ENCODE results near the gene ANK2. TPM values are rescaled to one million over a fixed set of nuclear protein-coding genes. Genes with fewer than 3 reads are reported as not detected.
"Not testable (repeated sequence)": the region's sequence is repeated elsewhere in the genome, so short reads cannot be mapped to it uniquely, and the experiment has no call there.

The ANK2 gene
- total RNA-seq, 8 experiments from 2014 or later, result 46.7 to 361 (median 116) TPM

DNA sequence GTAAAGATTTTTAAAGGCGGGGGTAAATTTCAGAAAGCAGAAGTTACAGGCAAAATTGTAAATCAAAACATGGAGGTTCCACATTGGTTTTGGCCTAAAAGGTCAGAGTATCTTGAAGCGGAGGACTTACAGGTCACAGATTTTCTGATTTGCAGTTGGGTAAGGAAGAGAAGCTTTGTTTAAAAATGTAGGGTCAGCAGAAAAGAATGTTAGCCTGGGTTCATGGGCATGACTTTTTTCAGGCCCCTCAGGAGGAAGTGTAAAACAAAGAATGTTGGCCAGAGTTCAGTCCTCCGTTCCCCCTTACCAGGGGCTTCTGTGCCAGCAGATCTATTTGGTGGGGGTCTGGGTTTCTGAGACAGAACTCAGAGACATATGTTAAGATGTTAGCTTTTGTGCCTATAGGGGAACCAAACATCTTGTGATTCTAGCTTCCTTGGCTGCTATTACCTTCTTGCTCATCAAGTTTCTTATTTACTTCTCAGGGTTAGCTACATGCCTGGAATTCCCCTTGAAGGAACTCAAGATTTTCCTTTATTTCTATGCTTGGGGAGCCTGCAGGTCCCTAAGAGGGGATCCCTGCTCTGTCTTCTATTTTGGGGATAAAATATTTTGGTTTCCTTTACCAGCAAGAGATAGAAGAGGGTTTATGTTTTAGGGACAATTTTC lies 160.3 kb downstream of the ANK2 start:
- Histone ChIP-seq H3K4me3 (no peak overlapping the region), H3K4me1 (replicated peaks in 1 of 2) (no peaks in the 10 kb centered on the region), H3K27ac (no peak overlapping the region)
- ATAC-seq (replicated peaks in 6 of 8), result no peak
- in situ Hi-C loops (cut with MboI; ENCODE audit: low pct_unique_long_range_greater_than_20kb in 2 of 9, low sequenced_read_pairs in 9 of 9, unreplicated experiment in 9 of 9), result no loop called here
- WGBS, 10 experiments, result 71 to 100% (median 92%) methylated on average over 1 to 3 of the region's 3 CpGs; no CpG with 5 or more reads in 4 of the 10 experiments

- WGBS, 10 experiments, result 40 to 100% (median 67%) methylated on average over 1 of the region's 1 CpG; no CpG with 5 or more reads in 3 of the 10 experiments
These were observed 163.2 kb downstream of the ANK2 start for GRCh38 chr4:113212613-113213012.

GRCh38 chr4:113221990-113222389 lies 172.5 kb downstream of the ANK2 start:
- Histone ChIP-seq H3K4me1 (replicated peaks in 1 of 2) (no peaks in the 10 kb centered on the region), H3K4me3 (no peak overlapping the region), H3K27ac (no peak overlapping the region)
- peak in 2 of 8 experiments; percentile 48 to 66 for ATAC-seq (replicated peaks in 6 of 8)
- WGBS, 10 experiments, result 6 to 100% (median 85%) methylated on average over 1 to 2 of the region's 2 CpGs; no CpG with 5 or more reads in 1 of the 10 experiments
- in situ Hi-C loops (cut with MboI; ENCODE audit: low pct_unique_long_range_greater_than_20kb in 2 of 9, low sequenced_read_pairs in 9 of 9, unreplicated experiment in 9 of 9), result no loop called here

More at GRCh38 chr4:113212613-113213012, 163.2 kb downstream of the ANK2 start:
- H3K4me1 ChIP-seq (replicated peaks in 1 of 2), result no peaks in the 10 kb centered on the region
- in situ Hi-C loops (cut with MboI; ENCODE audit: low pct_unique_long_range_greater_than_20kb in 2 of 9, low sequenced_read_pairs in 9 of 9, unreplicated experiment in 9 of 9), result no loop called here
- no peak for ATAC-seq (replicated peaks in 6 of 8)
- no peak overlapping the region for H3K4me3 ChIP-seq
- no peak overlapping the region for H3K27ac ChIP-seq

DNA sequence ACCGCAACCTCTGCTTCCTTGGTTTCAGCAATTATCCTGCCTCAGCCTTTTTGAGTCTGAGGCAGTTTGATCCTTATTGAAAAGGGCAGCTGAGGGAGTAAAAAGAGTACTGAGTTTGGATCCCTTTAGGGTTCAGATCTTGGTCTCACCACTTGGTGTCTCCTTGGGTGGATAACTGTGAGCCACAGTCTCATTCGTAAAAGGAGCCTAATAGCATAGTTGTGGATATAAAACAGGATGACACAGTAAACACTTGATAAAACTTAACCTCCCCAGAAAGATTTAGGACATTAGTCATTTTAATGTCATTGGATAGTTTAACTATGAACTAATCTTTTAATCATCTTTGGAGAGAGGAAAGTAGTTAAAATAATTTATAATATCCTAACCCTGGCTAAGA lies 173.0 kb downstream of the ANK2 start:
- WGBS, 10 experiments, result 0 to 100% (median 94%) methylated on average over 1 to 2 of the region's 2 CpGs; no CpG with 5 or more reads in 3 of the 10 experiments
- H3K4me3 ChIP-seq, result no peak overlapping the region
- in situ Hi-C loops (cut with MboI; ENCODE audit: low pct_unique_long_range_greater_than_20kb in 2 of 9, low sequenced_read_pairs in 9 of 9, unreplicated experiment in 9 of 9), result no loop called here
- H3K4me1 ChIP-seq (replicated peaks in 1 of 2), result no peaks in the 10 kb centered on the region
- H3K27ac ChIP-seq, result no peak overlapping the region
- ATAC-seq (replicated peaks in 6 of 8), result peak in 2 of 8 experiments; percentile 24 to 32

GRCh38 chr4:113223001-113223400 lies 173.5 kb downstream of the ANK2 start:
- 43 to 100% (median 85%) methylated on average over 1 to 2 of the region's 2 CpGs; no CpG with 5 or more reads in 1 of the 10 experiments for WGBS, 10 experiments
- Histone ChIP-seq H3K27ac (no peak overlapping the region), H3K4me3 (no peak overlapping the region), H3K4me1 (replicated peaks in 1 of 2) (no peaks in the 10 kb centered on the region)
- ATAC-seq (replicated peaks in 6 of 8), result no peak
- in situ Hi-C loops (cut with MboI; ENCODE audit: low pct_unique_long_range_greater_than_20kb in 2 of 9, low sequenced_read_pairs in 9 of 9, unreplicated experiment in 9 of 9), result no loop called here

GRCh38 chr4:113232194-113232593 lies 182.7 kb downstream of the ANK2 start:
- Histone ChIP-seq H3K27ac (no peak overlapping the region), H3K4me1 (replicated peaks in 1 of 2) (no peaks in the 10 kb centered on the region), H3K4me3 (no peak overlapping the region)
- in situ Hi-C loops (cut with MboI; ENCODE audit: low pct_unique_long_range_greater_than_20kb in 2 of 9, low sequenced_read_pairs in 9 of 9, unreplicated experiment in 9 of 9), result no loop called here
- 31 to 100% (median 94%) methylated on average over 1 to 2 of the region's 2 CpGs; no CpG with 5 or more reads in 1 of the 10 experiments for WGBS, 10 experiments
- ATAC-seq (replicated peaks in 6 of 8), result peak in 1 of 8 experiments; percentile 16

DNA sequence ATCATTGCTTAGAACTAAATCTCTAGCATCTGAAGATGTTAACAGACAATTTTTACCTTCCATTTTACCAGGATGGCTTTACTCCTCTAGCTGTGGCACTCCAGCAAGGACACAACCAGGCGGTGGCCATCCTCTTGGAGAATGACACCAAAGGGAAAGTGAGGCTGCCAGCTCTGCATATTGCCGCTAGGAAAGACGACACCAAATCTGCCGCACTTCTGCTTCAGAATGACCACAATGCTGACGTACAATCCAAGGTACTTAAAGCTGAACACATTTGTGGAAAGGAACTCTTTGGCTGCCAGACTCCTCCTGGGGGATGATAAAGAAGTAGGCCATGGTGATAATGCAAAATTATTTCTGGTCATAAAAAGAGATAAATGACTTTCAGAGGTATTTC lies 187.5 kb downstream of the ANK2 start:
- no peak for ATAC-seq (replicated peaks in 6 of 8)
- H3K27ac ChIP-seq, result no peak overlapping the region
- H3K4me1 ChIP-seq (replicated peaks in 1 of 2), result no peaks in the 10 kb centered on the region
- 81 to 100% (median 98%) methylated on average over 2 to 5 of the region's 5 CpGs; no CpG with 5 or more reads in 1 of the 10 experiments for WGBS, 10 experiments
- no peak overlapping the region for H3K4me3 ChIP-seq
- in situ Hi-C loops (cut with MboI; ENCODE audit: low pct_unique_long_range_greater_than_20kb in 2 of 9, low sequenced_read_pairs in 9 of 9, unreplicated experiment in 9 of 9), result no loop called here

DNA sequence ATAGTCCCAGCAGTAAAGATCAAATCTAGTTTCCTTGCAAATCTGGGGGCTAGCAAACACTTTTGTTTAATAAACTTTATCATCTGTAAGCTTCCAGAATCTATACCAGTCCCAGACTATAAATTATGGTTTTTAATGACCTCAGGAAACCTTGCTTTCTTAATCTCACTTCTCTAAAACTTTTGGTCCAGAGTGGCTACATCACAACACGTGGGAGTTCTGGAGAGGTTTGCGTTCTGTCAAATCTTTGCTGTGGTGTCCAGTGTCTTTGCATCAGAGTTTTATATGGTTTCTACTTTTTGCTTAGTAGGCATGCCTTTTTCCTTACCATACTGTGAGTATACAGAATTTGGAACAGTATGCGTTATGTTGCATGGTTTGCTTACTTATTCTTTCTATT lies 193.9 kb downstream of the ANK2 start:
- no peak overlapping the region for H3K4me3 ChIP-seq
- ATAC-seq (replicated peaks in 6 of 8), result no peak
- in situ Hi-C loops (cut with MboI; ENCODE audit: low pct_unique_long_range_greater_than_20kb in 2 of 9, low sequenced_read_pairs in 9 of 9, unreplicated experiment in 9 of 9), result no loop called here
- 78 to 100% (median 91%) methylated on average over 1 to 3 of the region's 3 CpGs; no CpG with 5 or more reads in 2 of the 10 experiments for WGBS, 10 experiments
- no peaks in the 10 kb centered on the region for H3K4me1 ChIP-seq (replicated peaks in 1 of 2)
- no peak overlapping the region for H3K27ac ChIP-seq

DNA sequence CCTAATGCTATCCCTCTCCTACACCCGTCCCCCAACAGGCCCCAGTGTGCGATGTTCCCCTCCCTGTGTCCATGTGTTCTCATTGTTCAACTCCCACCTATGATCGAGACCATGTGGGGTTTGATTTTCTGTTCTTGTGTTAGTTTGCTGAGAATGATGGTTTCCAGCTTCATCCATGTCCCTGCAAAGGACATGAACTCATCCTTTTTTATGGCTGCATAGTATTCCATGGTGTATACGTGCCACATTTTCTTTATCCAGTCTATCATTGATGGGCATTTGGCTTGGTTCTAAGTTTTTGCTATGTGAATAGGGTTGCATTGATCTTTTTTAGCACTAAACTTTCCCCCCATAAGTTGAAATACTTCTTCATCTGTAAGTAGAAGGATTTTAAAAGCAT lies 195.3 kb downstream of the ANK2 start:
- H3K4me1 ChIP-seq (replicated peaks in 1 of 2); H3K4me3 ChIP-seq; H3K27ac ChIP-seq; in situ Hi-C loops (cut with MboI; ENCODE audit: low pct_unique_long_range_greater_than_20kb in 2 of 9, low sequenced_read_pairs in 9 of 9, unreplicated experiment in 9 of 9); ATAC-seq (replicated peaks in 6 of 8): not testable (repeated sequence)
- WGBS, 10 experiments, result 86 to 100% (median 100%) methylated on average over 1 to 3 of the region's 4 CpGs; no CpG with 5 or more reads in 5 of the 10 experiments

DNA sequence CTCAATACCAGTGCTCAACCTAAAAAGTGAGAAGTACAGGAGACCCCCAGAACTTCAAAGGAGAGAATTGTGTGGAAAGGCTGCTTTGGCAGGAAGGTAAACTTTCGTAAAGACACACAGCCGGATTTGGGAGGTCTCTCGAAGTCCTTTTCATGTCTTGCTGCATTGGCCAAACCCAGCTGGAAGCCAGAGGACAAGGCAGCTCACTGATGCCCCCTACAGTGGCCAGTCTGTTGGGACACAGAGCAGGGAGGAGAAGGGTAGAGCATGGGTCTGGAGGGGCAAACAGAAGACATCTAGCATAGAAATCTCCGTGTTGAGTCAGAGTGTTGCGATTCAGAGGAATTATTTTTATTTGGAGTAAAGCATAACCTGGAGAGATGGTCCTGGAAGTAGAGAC lies 198.9 kb downstream of the ANK2 start:
- Histone ChIP-seq H3K4me1 (replicated peaks in 1 of 2) (no peaks in the 10 kb centered on the region), H3K27ac (no peak overlapping the region), H3K4me3 (no peak overlapping the region)
- in situ Hi-C loops (cut with MboI; ENCODE audit: low pct_unique_long_range_greater_than_20kb in 2 of 9, low sequenced_read_pairs in 9 of 9, unreplicated experiment in 9 of 9), result no loop called here
- peak in 1 of 8 experiments; percentile 59 for ATAC-seq (replicated peaks in 6 of 8)
- 61 to 100% (median 95%) methylated on average over 2 to 5 of the region's 5 CpGs; no CpG with 5 or more reads in 2 of the 10 experiments for WGBS, 10 experiments

DNA sequence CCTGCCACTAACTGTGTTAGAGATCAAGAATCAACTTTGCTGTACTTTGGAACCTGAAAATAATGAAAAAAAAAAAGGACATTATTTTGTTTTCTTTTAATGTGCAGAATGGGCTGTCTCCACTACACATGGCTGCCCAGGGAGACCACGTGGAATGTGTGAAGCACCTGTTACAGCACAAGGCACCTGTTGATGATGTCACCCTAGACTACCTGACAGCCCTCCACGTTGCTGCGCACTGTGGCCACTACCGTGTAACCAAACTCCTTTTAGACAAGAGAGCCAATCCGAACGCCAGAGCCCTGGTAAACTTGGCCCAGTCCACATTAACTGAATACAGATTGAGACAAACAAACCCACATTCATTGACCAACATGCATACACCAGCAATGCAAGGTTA lies 206.2 kb downstream of the ANK2 start:
- Histone ChIP-seq H3K27ac (no peak overlapping the region), H3K4me3 (no peak overlapping the region), H3K4me1 (replicated peaks in 1 of 2) (no peaks in the 10 kb centered on the region)
- in situ Hi-C loops (cut with MboI; ENCODE audit: low pct_unique_long_range_greater_than_20kb in 2 of 9, low sequenced_read_pairs in 9 of 9, unreplicated experiment in 9 of 9), result no loop called here
- WGBS, 10 experiments, result 79 to 100% (median 86%) methylated on average over 1 to 6 of the region's 6 CpGs; no CpG with 5 or more reads in 4 of the 10 experiments
- no peak for ATAC-seq (replicated peaks in 6 of 8)

- H3K4me3 ChIP-seq, result no peak overlapping the region
- ATAC-seq (replicated peaks in 6 of 8), result no peak
- H3K27ac ChIP-seq, result no peak overlapping the region
- in situ Hi-C loops (cut with MboI; ENCODE audit: low pct_unique_long_range_greater_than_20kb in 2 of 9, low sequenced_read_pairs in 9 of 9, unreplicated experiment in 9 of 9), result no loop called here
- H3K4me1 ChIP-seq (replicated peaks in 1 of 2), result no peaks in the 10 kb centered on the region
- 21 to 96% (median 80%) methylated on average over 2 to 5 of the region's 5 CpGs for WGBS, 10 experiments
These were observed 207.5 kb downstream of the ANK2 start for GRCh38 chr4:113256946-113257345.

DNA sequence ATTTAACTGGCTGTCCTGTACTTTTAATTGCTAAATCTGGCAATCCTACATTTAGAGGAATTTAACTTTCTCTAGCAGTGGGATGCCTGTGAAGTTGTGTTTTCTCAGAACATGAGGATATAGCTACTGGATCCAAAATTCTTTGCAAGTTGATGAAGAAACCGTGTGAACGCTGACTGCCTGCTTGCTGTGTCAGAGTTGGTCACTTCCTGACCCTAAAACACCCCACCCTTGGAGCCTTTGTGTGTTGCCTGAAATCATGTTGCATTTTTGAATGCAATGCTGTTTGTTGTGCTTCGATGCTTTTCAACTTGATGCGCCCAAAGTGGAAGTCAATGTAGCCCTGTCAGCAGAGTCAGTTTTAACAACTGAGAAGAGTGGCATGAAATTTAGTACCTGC lies 211.2 kb downstream of the ANK2 start:
- H3K27ac ChIP-seq, result no peak overlapping the region
- no peak overlapping the region for H3K4me3 ChIP-seq
- in situ Hi-C loops (cut with MboI; ENCODE audit: low pct_unique_long_range_greater_than_20kb in 2 of 9, low sequenced_read_pairs in 9 of 9, unreplicated experiment in 9 of 9), result no loop called here
- H3K4me1 ChIP-seq (replicated peaks in 1 of 2), result no peaks in the 10 kb centered on the region
- peak in 1 of 8 experiments; percentile 64 for ATAC-seq (replicated peaks in 6 of 8)
- 15 to 100% (median 70%) methylated on average over 1 to 4 of the region's 4 CpGs; no CpG with 5 or more reads in 1 of the 10 experiments for WGBS, 10 experiments

GRCh38 chr4:113263274-113263673 lies 213.8 kb downstream of the ANK2 start:
- no peak for ATAC-seq (replicated peaks in 6 of 8)
- H3K4me3 ChIP-seq, result no peak overlapping the region
- 54 to 100% (median 86%) methylated on average over 1 of the region's 1 CpG; no CpG with 5 or more reads in 3 of the 10 experiments for WGBS, 10 experiments

More at GRCh38 chr4:113263274-113263673, 213.8 kb downstream of the ANK2 start:
- in situ Hi-C loops (cut with MboI; ENCODE audit: low pct_unique_long_range_greater_than_20kb in 2 of 9, low sequenced_read_pairs in 9 of 9, unreplicated experiment in 9 of 9), result no loop called here
- no peak overlapping the region for H3K27ac ChIP-seq
- no peaks in the 10 kb centered on the region for H3K4me1 ChIP-seq (replicated peaks in 1 of 2)
